GM19099 (cell line): ENCODE results near the gene JAM3.

Source experiments
- POLR2A ChIP-seq: IDR thresholded peaks from 3 replicates; pipeline ENCODE4 v1.6.1; 2011; ENCODE audit warnings: low read depth; ENCODE audit not compliant: insufficient read length; ENCODE audit errors: extremely low read depth

JAM3 gene

GRCh38 chr11:134139873-134140331 lies 71.0 kb downstream of the JAM3 start:
- TF ChIP-seq POLR2A = no peak

GRCh38 chr11:134140961-134141490 lies 72.2 kb downstream of the JAM3 start:
- no peak for TF ChIP-seq POLR2A

- no peak for TF ChIP-seq POLR2A
These were observed 73.7 kb downstream of the JAM3 start for GRCh38 chr11:134142536-134142935.

- no peak for TF ChIP-seq POLR2A
These were observed 74.9 kb downstream of the JAM3 start for GRCh38 chr11:134143801-134144200.

GRCh38 chr11:134144744-134145143 lies 75.9 kb downstream of the JAM3 start:
- TF ChIP-seq POLR2A = no peak

GRCh38 chr11:134145715-134146114 lies 76.8 kb downstream of the JAM3 start:
- no peak for TF ChIP-seq POLR2A

- no peak for TF ChIP-seq POLR2A
These were observed 77.7 kb downstream of the JAM3 start for GRCh38 chr11:134146598-134146997.

- no peak for TF ChIP-seq POLR2A
These were observed 80.5 kb downstream of the JAM3 start for GRCh38 chr11:134149371-134149770.

GRCh38 chr11:134150195-134150903 lies 81.5 kb downstream of the JAM3 start:
- no peak for TF ChIP-seq POLR2A

GRCh38 chr11:134151083-134151747 lies 82.3 kb downstream of the JAM3 start:
- TF ChIP-seq POLR2A = no peak

- no peak for TF ChIP-seq POLR2A
These were observed 83.8 kb downstream of the JAM3 start for GRCh38 chr11:134152696-134153095.

- no peak for TF ChIP-seq POLR2A
These were observed 84.5 kb downstream of the JAM3 start for GRCh38 chr11:134153147-134153905.

- TF ChIP-seq POLR2A = no peak
These were observed 85.6 kb downstream of the JAM3 start for GRCh38 chr11:134154441-134154840.

GRCh38 chr11:134155456-134155855 lies 86.6 kb downstream of the JAM3 start:
- TF ChIP-seq POLR2A = no peak
